Activated CD8-positive, alpha-beta memory T cell treated with anti-CD3 and anti-CD28 coated beads for 48 hours (primary cell): Measurements from ENCODE around the gene LEMD2.

Source experiments
- DNase-seq, 3 experiments: peaks; one replicate each; pipeline ENCODE4 v3.0.0-alpha.2; 2020; ENCODE audit warnings: low read depth in 2 of 3, low spot score in 2 of 3

LEMD2 gene

DNA sequence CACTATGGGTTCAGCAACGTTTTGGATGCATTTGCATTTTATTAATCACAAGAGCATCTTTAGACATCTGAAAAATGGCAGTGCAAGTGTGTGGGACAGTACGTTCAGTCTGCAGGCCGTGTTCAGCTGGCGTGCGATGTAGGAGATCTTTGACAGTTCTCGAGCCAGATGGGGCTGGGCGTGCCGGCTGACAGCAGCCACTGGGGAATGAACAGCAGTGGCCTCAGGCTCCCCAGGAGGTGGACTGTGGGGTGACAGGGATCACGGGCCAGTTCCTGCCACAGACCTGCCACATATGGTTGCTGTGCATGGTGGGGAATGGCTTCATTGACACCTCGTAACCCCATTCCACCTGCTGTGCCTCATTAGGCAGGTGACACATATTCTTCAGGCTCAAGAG is 31.3 kb upstream of the LEMD2 start:
- DNase-seq = no peak

DNA sequence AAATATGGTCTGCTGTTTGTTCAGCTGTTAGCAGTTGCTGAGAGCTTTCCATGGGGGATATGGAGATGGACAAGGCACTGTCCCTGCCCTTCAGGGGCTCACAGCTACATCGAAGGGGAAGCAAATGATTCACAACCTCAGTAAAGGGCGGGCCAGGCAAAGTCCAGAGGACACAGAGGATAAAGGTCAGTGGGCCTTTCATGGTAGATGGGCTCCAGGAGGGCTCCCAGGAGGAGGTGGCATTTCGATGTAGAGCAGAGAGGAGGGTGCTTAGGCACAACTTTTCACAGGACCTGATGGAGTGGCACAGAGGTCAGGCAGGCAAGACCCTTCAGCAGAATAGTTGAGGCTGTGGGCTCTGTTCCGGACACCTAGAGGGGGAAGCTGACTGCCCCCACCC is 30.1 kb upstream of the LEMD2 start:
- no peak for DNase-seq

DNA sequence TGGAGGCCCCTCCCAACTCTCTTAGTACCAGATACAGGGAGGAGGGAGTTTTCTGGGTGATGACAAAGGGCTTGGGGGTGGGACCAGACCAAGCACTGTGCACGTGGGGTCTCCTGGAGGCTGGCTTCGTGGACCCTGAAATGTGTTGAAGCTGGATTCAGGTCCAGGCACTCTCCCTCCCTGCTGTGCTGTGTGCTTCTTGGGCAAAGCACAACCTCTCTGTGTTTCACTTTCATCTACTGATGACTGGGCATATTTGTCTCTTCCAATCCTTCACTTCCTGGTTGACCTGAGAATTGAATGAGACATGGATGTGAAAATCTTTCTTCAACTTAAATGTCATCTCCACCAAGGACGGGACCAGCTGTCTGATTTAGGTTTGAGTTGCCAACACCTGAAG is 29.4 kb upstream of the LEMD2 start:
- DNase-seq = no peak

DNA sequence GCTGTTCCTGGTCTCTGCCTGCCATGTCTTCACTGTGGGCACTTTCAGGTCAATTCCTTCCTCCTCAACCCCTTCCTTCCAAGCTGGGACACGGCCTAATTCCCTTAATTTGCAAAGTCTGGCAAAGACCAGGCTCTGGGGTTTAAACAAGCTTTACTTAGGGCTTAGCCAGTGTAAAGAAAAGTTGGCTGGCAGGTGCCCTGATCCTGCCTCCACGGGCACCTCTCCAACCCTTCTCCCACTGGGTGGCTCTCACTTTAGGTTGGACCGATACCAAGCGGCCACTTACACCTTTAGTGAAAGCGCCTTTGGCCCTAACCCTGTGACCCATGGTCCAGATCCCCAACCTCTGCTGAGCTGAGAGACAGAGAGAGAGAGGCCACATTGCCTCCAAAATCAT is 28.6 kb upstream of the LEMD2 start:
- no peak for DNase-seq

DNA sequence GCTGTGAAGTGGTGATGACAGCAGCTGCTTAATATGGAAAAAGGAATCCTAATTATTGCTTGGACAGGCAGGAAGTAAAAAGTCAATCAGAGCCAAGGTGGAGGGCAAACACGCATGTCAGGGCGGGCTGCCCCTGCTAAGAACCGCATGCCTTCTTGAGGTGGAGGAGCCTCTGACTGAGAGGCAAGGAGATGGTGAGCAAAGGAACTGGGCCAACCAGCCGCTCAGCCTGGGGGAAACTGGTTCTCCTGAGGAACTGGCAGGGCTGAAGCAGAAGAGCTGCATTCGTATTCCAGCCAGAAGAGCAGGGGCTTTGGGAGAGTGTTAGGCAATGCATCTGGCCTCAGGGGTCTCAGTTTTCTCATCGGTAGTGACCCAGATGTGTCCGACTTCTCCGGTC is 28.0 kb upstream of the LEMD2 start:
- no peak for DNase-seq

DNA sequence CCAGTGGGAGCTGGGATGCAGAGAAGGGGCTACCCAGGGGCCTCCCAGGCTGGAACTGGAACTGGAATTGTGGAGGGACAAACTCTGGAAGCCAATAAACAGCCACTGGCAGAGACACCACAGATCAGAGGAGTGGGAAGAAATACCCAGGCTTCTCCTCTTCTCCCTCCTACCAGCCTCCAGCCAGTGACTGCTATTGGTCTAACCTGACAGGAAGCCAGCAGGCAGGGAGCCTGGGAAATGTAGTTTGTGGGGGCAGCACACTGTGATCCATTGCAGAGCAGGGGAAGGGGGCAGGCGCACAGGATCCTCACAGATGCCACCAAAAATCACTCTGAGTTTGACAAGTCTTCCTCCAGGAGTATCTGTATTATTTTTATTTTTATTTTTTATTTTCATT is 26.9 kb upstream of the LEMD2 start:
- DNase-seq = no peak

DNA sequence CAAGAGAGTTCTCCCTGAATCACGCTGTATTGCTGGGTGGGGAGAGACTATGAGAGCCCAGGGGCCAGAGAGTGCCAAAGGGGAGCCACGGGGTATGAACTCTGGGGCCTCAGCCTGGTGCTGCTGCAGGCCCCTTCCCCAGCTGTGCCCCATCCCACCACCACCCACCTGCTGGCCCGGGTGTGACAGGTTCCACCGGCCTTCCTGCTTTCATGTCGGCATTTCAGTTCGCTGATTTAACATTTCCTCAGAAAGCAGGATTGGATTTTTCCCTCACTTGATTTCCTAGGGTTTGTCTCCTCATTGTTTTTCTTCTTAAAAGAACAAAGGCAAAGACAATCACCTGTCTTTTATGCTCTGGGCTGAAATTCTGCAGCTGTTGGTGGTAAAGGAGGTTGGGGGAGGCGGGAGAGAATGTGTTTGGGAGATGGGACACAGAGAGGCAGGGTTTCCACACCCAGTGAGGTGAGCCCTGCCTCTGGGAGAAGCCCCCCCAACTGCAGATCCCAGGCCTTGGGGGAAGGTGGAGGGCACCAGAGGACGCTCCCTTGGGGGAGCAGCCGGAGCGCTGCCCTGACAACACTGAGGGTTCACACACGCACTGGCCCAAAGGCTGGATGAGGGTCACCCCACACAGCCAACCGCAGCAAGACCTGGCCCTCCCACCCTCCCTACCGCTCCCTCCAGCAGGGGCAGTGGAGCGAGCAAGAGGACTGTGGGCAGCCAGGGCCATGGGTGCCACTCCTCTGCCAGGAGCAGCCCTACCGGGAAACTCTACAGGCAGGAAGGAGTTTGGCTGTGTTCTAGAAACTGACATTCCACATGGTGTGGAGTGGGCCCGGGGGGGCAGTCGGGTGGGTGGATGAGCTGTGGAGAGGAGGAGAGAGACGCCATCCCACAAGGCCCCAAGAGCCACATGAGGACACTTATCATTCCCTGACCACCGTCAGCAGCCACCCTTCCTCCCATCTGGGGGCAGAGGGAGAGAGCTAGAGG is 25.4 kb upstream of the LEMD2 start:
- DNase-seq = no peak

DNA sequence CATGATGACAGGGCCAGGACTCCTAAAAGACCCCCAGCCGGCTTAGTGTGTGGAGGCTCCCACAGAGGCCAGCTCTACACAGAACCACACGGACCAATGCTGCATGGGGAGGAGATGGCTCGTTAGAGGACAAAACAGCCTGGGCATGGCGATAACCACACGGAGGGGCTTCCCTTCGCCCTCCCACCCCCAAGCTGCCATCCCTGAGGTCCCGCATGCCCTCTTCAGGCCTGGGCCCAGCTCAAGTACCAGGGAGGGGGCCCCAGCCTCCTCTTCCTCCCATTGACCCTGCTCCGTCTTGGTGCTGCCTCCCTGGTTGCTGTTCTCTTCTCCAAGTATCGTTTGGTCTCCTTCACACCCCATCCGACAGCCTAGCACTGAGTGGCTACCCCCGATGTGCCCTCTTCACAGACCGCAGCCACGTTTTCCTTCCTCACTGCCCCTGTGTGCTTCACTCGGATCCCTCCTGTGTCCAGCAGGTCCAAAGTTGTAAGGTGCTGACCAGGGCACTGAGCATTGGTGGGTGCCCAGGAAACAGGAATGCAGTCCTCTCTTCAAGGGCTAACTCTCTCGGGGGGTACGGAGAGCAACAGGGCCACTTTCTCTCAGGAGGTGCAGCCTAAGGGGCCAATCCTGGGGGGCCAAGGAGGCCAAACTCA is 24.4 kb upstream of the LEMD2 start:
- no peak for DNase-seq

DNA sequence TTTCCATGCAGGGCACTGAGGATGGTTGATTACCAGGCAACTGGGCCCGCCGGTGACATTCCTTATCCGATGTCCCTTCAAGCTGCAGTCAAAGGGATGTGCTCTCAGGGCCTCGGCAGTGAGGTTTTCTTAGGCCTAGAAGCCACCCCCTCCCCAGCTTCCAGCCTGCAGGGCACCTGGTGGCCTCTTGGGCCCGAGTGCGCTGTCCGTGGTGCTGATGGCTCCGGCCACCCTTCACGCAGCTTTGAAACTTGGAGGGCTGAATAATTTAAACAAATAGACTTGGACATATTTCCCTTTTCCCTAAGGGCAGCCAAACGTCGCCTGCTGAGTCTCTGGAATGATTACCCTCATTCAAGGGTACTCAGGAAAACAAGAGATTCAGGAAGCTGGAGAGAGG is 23.7 kb upstream of the LEMD2 start:
- no peak for DNase-seq

DNA sequence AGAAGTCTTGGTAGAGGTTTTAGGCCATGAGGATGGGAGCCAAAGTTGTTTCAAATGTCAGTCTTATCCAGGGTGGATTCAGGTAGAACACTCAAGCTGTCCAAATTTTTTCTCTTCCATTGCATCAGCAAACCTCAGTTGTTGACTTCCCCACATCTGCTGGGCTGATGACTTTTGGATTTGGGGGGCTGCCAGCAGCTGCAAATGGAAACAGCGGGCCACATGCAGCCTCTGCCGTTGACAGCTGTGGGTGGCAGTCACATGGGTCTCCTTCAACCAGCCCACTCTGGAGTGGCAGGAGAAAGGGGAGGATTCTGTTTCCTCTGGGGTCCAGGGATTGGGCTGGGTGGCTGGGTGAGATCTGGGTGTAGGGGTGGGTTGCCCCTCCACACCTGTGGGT is 20.7 kb upstream of the LEMD2 start:
- no peak for DNase-seq

DNA sequence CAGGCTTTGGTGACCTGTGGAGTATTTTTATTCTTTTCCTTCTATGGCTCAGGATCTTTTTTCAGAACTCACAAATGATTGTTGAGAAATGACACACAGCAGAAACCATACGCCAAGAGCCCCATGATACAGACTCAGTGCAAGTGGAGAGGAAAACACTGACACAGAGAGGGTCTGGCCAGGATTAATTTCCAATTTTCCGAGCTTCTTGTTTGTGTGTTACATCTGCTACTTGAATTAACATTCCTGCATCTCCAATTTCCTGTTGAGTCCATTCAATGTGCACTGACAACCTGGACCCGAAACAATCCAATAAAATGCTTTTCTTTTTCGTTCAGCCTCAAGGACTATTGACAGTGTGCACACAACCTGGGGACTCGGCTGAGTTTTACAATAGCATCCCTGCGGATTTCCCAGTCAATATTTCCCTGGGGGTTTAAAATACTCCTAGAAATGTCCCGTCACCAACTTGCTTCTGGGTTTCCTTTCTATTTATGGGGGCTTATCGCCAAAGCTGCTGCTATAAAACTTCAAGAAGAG is 19.8 kb upstream of the LEMD2 start:
- no peak for DNase-seq

DNA sequence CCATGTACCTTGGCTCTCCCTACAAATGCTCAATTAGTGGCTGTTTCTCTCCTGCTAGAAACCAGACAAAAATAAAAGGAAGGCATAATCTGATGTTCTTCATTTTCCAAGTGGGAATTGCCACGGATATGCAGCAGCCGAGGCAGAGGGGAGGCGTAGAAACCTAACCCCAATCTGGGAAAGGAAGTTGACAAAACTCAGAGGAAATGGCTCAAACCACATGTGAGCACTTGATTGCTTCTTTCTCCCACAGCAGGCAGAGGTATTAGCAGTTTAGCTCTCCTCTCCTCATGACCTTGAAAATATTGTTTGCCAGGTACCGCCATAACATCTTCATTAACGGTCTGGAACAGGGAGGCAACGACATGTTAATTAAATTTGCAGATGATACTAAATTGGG is 18.7 kb upstream of the LEMD2 start:
- DNase-seq = no peak

DNA sequence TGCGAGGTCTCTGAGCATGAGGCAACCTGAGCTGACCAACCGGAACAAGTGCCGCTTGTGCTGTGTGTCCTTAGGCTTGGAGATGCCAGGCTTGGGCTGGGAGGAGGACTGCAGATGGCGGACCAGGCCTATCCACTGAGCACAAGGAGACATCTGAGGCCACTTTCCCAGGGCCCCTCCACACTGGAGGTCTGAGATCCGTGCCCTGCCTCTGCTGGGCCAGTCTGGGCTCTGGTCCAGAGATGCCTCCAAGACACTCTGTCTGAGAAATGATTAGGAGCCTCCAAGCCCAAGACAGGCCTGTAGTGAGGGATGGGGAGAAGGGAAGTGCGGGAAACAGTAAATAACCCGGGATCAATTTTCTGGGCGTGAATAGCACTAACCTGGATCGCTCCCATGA is 17.9 kb upstream of the LEMD2 start:
- no peak for DNase-seq

DNA sequence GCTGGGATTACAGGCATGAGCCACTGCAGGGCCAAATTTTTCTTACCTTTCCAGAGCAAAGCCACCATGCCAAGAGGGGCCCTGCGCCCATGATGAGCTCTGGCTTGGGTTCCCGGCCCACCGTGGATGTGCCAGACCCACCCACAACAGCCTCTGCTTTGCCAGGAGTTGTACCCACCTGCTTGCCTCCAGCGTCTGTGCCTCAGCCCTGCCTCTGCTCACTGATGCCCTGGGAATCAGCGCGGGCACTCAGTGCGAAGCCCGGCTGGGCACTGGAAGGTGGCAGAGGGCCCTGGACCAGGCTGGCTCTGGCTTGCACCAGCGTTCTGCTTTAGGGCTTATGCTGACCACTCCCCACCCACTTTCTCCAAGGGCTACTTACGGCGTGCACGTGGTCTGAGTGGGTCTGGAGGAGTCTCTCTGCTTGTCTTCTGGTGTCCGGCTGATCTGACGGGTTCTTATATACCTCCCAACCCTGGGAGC is 14.7 kb upstream of the LEMD2 start, which contains the start of gene MLN:
Gene MLN, minus strand, starts transcription at position 433 of the 483 bp plus-strand sequence. CDS start 2,840 bp downstream, outside the sequence.
- DNase-seq = no peak

DNA sequence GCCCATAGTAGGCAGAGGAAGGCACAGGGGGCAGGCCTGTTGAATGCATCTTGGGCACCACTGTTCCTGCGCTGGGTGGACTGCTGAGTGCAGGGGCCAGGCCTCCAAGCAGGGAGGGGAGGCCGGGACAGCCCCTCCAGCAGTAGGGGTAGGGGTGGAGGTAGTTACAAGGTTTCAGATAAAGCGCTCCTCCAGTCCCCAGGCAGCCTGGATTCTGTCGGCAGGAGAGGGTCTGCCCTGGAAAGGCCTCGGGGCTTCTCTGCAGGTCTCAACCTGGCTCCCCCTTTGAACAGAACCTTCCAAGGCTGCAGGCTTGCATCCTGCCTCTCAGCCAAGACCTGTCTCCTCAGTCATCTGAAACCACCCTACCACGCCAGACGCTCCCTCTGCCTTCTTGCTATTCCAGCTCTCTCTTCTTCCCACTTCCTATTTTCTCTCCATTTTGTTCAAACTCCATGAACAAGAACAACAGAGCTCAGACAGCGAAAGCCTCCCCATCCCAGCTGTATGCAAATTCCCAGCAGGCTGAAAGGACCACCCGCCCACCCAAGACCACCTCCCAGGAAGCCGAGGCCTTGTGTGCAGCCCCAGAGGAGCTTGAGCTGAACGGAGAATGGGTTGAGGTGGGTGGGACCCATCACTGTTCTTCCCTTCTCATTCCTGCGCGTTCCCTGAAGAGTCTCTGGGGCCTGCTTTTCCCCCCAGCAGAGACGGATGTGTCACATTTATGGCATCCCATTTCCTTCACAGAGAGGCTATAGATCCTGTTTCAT is 13.4 kb upstream of the LEMD2 start:
- no peak for DNase-seq

DNA sequence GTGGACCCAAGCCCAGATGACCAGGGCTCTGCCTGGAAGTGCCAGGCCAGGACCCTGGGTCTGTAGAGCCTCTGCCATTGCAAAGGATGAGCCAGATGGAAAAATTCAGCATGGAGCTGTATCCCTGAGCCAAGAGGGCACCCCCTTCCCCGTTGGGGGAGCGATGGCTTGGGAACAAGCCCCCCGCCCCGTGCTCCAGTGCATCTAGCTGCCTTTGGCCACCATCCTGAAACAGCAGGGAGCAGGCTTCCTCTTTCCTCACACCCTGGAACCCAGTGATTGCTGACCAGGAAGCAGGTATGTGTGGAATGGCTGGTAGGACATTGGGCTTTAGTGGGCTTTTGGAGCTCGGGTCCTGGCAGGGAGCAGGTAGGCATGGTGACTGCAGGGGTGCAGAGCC is 12.7 kb upstream of the LEMD2 start:
- no peak for DNase-seq

DNA sequence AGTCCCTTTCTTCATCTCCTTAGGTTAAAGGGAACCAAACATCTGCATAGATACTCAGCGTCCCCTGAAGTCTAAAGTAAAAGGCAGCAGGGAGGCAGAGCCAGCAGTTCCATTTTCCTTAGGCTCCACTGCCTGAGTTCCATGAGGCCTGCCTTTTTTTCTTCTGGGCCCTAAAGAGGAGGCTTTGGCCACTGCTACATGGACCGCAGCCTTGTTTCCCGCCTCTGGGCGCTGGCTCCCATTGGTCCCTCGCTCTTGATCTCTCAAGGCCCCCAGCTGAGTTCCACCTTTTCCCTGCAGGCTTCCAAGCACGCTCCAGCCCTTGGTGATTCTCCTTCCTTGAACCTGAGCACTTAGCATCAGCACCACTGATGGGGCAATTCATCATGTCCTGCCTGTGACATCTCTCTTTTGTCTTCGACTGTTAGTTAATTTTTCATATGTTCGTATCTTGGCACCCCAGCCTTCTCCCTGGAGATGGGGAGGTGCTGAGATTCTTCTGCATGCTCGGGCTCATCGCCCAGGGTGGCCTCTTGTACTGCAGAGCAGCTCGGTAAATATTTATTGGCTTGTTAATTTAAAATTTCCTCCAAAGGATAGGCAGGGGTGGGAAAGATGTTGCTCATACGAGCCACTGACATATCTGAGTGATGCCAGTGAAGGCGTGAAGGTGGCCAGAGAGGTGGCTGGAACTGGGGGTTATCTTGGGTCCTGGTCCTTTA is 11.5 kb upstream of the LEMD2 start:
- DNase-seq = no peak

DNA sequence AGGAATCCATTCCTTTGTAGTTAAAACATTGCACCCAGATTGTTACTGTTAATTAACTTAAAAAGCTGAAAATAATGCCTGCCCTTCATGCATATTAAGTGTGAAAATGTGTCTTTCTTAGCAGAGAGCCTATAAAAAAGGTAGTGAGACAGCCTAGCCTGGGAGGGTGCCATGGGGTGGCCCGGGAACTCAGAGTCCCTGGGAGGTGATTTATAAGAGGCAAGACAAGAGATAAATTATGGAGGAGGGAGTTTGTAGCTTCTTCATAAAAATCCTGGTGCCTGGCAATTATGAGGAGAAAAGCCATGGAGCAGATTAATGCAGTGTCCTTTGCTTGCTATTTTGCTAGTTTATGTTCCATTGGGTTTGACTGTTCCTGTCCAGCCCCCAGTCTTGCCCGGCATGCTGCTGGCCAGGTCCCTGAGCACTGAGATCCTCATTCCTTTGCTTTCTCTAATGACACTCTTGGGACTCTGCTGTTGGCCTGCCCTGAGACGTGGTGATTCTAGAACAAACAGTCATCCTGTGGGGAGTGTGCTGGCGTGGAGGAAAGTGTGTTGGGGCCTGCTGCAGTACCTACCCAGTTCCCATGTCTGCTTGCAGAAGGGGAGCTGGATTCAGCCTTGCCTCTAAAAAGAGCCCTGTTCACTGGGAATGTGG is 10.7 kb upstream of the LEMD2 start:
- DNase-seq = no peak

DNA sequence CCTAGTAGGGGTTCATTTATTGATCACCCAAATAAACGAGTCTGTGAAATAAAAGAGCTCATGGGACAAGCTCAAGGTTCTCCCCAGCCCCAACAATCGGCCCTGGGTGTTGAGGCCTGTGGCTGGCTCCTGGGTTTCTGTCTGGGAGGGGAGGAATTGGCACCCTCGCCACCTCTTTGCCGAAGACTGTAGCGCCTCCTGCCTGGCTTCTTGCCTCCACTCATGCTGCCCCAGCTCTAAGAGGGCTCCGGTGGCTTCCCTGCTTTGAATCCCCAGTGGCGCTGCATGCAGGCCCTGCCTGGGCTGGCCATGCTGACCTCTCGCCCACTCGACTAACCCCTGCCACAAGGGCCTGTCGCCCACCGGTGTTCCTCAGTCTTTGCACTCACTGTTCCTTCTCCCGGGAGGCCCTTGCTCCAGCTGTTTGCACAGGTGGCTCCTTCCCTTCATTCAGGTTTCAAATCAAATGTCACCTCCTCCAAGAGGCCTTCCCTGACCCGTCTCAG is 9.5 kb upstream of the LEMD2 start:
- DNase-seq = no peak
